GM12801 (cell line): Measurements from ENCODE around the gene FBRSL1.

ENCODE experiments used
- CTCF ChIP-seq: IDR thresholded peaks from one replicate; pipeline ENCODE4 v1.5.1; 2011; ENCODE audit warnings: control low read depth; ENCODE audit not compliant: insufficient read length; ENCODE audit errors: extremely low read depth

FBRSL1 gene

GRCh38 chr12:132491138-132491663 is 1.2 kb downstream of the FBRSL1 start:
- TF ChIP-seq CTCF, result no peak

- no peak for TF ChIP-seq CTCF
Measured at GRCh38 chr12:132491761-132492378, 1.9 kb downstream of the FBRSL1 start.

GRCh38 chr12:132492522-132492921 is 2.6 kb downstream of the FBRSL1 start:
- no peak for TF ChIP-seq CTCF

- TF ChIP-seq CTCF, result no peak
Measured at GRCh38 chr12:132492951-132493350, 3.0 kb downstream of the FBRSL1 start.

GRCh38 chr12:132493482-132494178 is 3.7 kb downstream of the FBRSL1 start:
- no peak for TF ChIP-seq CTCF

GRCh38 chr12:132494294-132495164 is 4.6 kb downstream of the FBRSL1 start:
- TF ChIP-seq CTCF, result no peak

- TF ChIP-seq CTCF, result no peak
Measured at GRCh38 chr12:132495165-132495544, 5.2 kb downstream of the FBRSL1 start.
